A549 treated with AZD9567 at 1 μM for 4 hours (cell line): ENCODE results near the gene GATAD1. TPM values are rescaled to one million over a fixed set of nuclear protein-coding genes. Genes with fewer than 3 reads are reported as not detected.

Experiments used
- total RNA-seq: library from RNA; stranded (reverse); fragments of 200-300 nt; extraction: Qiagen RNA extraction; gene quantifications from 5 replicates; pipeline ENCODE4 v1.2.3, GENCODE V29; 2022; ENCODE audit not compliant: insufficient read depth

GATAD1 gene, protein sequence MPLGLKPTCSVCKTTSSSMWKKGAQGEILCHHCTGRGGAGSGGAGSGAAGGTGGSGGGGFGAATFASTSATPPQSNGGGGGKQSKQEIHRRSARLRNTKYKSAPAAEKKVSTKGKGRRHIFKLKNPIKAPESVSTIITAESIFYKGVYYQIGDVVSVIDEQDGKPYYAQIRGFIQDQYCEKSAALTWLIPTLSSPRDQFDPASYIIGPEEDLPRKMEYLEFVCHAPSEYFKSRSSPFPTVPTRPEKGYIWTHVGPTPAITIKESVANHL
- total RNA-seq = 16.5 to 23.0 TPM (median 18.5 TPM) in 5 replicates

DNA sequence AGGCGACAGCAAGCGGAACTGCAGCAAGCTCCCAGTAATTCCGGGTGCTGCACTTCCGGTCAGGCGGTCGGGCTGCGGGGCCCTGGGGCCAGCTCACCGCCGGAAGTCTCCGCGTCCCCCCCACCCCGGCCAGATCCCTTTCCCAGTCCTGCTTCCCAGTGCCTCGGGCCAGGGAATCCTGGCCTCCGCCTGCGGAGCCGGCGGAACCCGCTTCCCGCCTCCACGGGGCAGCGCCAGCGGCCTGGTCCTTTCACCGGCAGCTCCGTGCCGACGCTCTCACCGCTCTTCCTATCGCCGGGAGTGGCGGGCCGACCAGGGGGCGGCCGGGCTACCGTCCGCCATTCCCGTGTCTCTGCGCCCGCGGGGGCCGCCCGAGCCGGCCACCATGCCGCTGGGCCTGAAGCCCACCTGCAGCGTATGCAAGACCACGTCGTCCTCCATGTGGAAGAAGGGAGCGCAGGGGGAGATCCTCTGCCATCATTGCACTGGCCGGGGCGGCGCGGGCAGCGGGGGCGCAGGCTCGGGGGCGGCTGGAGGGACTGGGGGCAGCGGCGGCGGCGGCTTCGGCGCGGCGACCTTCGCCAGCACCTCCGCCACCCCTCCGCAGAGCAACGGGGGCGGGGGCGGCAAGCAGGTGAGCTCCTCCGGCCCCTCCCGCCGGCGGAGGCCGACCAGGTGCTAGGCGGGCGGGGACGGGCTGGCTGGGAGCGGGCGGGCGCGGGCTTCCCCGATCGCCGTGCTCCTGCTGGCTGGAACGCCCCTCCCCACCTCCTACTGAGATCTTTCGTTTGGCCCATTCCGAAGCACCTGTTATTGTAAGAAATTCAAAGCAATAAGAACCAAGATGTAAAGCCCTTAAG is at the start of gene GATAD1:
Gene GATAD1, plus strand, starts transcription at position 138 of the 860 bp plus-strand sequence. Its CDS starts 248 bp downstream, at position 386.

DNA sequence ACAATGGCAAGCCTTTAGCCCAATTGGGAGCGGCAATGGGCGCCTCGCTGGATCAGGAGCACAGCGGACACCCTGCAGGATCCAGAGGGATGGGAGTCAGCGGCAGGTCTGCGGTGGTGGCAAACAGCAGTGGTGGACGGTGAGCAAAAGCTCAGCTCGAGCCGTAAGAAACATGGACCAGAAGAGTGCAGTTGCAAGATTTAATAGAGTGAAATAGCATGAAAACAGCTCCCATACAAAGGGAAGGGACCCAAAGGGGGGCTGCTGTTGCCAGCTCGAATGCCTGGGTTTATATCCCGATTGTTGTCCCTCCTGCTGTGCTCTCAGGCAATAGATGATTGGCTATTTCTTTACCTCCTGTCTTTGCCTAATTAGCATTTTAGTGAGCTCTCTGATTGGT is 30.4 kb downstream of the GATAD1 start, which contains the start of gene ERVW-1:
Gene ERVW-1, minus strand, starts transcription at position 266 of the 400 bp plus-strand sequence. CDS start 7,565 bp downstream, outside the sequence.

Other genes starting within 250 kb of the GATAD1 start
- 20.3 to 24.2 TPM (median 22.2 TPM) in 5 replicates for gene KRIT1, start 201.6 kb upstream of the GATAD1 start, total RNA-seq
- 14.7 to 20.8 TPM (median 20.0 TPM) in 5 replicates for gene ANKIB1, start 201.5 kb upstream of the GATAD1 start, total RNA-seq
- 0.07 to 0.08 TPM in 2 of 5 replicates, not detected in the others for gene ERVW-1, start 30.5 kb downstream of the GATAD1 start, total RNA-seq
- gene PEX1, start 81.0 kb downstream of the GATAD1 start, total RNA-seq = 4.5 to 9.6 TPM (median 7.0 TPM) in 5 replicates
- 3.1 to 6.3 TPM (median 5.7 TPM) in 5 replicates for gene RBM48, start 81.3 kb downstream of the GATAD1 start, total RNA-seq
- 27.5 to 29.9 TPM (median 28.3 TPM) in 5 replicates for gene FAM133B, start 142.9 kb downstream of the GATAD1 start, total RNA-seq